Astrocyte (in vitro differentiated cells and primary cell): Measurements from ENCODE around the gene ADORA2A. TPM values are rescaled to one million over a fixed set of nuclear protein-coding genes. Genes with fewer than 3 reads are reported as not detected.

Experiments
- DNase-seq: peaks from one replicate; pipeline ENCODE4 v3.0.0-alpha.2; 2010; ENCODE audit warnings: low read depth
- FAIRE-seq: peaks from 2 replicates; lab custom pipeline; 2011; peaks lifted over from hg19 to GRCh38; lab: Jason Lieb, UNC
- H2AFZ ChIP-seq: 2 replicates; pipeline ENCODE4 v1.6.0; 2012; ENCODE audit warnings: low read depth, low read length, inconsistent platforms
- H3K27ac ChIP-seq: 2 replicates; pipeline ENCODE4 v1.5.1; 2011; ENCODE audit warnings: low read depth, low read length, inconsistent platforms
- H3K27me3 ChIP-seq: 2 replicates; pipeline ENCODE4 v1.6.0; 2011; ENCODE audit warnings: low read length, inconsistent platforms; ENCODE audit not compliant: insufficient read depth
- H3K36me3 ChIP-seq: 2 replicates; pipeline ENCODE4 v1.5.1; 2011; ENCODE audit warnings: low read length, inconsistent platforms; ENCODE audit not compliant: insufficient read depth
- H3K4me1 ChIP-seq: 2 replicates; pipeline ENCODE4 v1.5.1; 2011; ENCODE audit warnings: low read length, inconsistent platforms; ENCODE audit not compliant: insufficient read depth
- H3K4me2 ChIP-seq: 2 replicates; pipeline ENCODE4 v1.6.0; 2012; ENCODE audit warnings: low read length, inconsistent platforms
- H3K4me3 ChIP-seq: 2 replicates; pipeline ENCODE4 v1.5.1; 2011; ENCODE audit warnings: low read depth, mild to moderate bottlenecking, low read length, inconsistent platforms; ENCODE audit not compliant: insufficient read depth
- H3K79me2 ChIP-seq: 2 replicates; pipeline ENCODE4 v1.6.0; 2012; ENCODE audit warnings: mild to moderate bottlenecking, low read length, inconsistent platforms; ENCODE audit not compliant: insufficient read depth
- H3K9ac ChIP-seq: 2 replicates; pipeline ENCODE4 v1.6.0; 2012; ENCODE audit warnings: mild to moderate bottlenecking, low read length, inconsistent platforms
- H3K9me3 ChIP-seq: 2 replicates; pipeline ENCODE4 v1.5.1; 2012; ENCODE audit warnings: low read depth, mild to moderate bottlenecking, low read length, inconsistent platforms; ENCODE audit not compliant: insufficient read depth
- H4K20me1 ChIP-seq: 2 replicates; pipeline ENCODE4 v1.6.0; 2012; ENCODE audit warnings: low read length, inconsistent platforms; ENCODE audit not compliant: insufficient read depth
- H3K27ac Mint-ChIP-seq: one replicate; pipeline ENCODE4 v1.8.0; 2021; ENCODE audit warnings: mild to moderate bottlenecking, mixed read lengths; ENCODE audit not compliant: unreplicated experiment
- H3K27me3 Mint-ChIP-seq: one replicate; pipeline ENCODE4 v1.8.0; 2021; ENCODE audit warnings: low read depth, mixed read lengths; ENCODE audit not compliant: unreplicated experiment
- H3K36me3 Mint-ChIP-seq: one replicate; pipeline ENCODE4 v1.8.0; 2021; ENCODE audit warnings: low read depth, mixed read lengths; ENCODE audit not compliant: unreplicated experiment
- H3K4me1 Mint-ChIP-seq: one replicate; pipeline ENCODE4 v1.8.0; 2021; ENCODE audit warnings: low read depth, mixed read lengths; ENCODE audit not compliant: unreplicated experiment
- H3K4me3 Mint-ChIP-seq: one replicate; pipeline ENCODE4 v1.8.0; 2021; ENCODE audit warnings: mild to moderate bottlenecking, moderate library complexity, mixed read lengths; ENCODE audit not compliant: unreplicated experiment
- H3K9me3 Mint-ChIP-seq: one replicate; pipeline ENCODE4 v1.8.0; 2021; ENCODE audit warnings: mild to moderate bottlenecking, mixed read lengths; ENCODE audit not compliant: unreplicated experiment
- EZH2 ChIP-seq: IDR thresholded peaks from 2 replicates; pipeline ENCODE4 v1.6.1; 2012; ENCODE audit warnings: mild to moderate bottlenecking, low read length, inconsistent platforms; ENCODE audit not compliant: insufficient read depth
- total RNA-seq: library from RNA; stranded (reverse); gene quantifications from 2 replicates; pipeline ENCODE4 v1.2.1, GENCODE V29; 2021
- TF ChIP-seq, protein P1 (sequence below): IDR thresholded peaks from 2 replicates; pipeline ENCODE4 v1.5.1; 2011; ENCODE audit warnings: low read depth, mild to moderate bottlenecking, inconsistent platforms, low read length, moderate library complexity; ENCODE audit not compliant: insufficient read depth

The ADORA2A gene
- total RNA-seq, 1 donor from 2014 or later, result 3.9 TPM

GRCh38 chr22:24409707-24410106, 17.7 kb upstream of the ADORA2A start:
- Mint-ChIP-seq H3K36me3 (peaks cover 25% of the 10 kb centered on the region), H3K27ac (no peak overlapping the region), H3K27me3 (no peaks in the 10 kb centered on the region), H3K4me3 (no peak overlapping the region), H3K9me3 (no peaks in the 10 kb centered on the region), H3K4me1 (peaks cover 24% of the 10 kb centered on the region)
- peaks cover 4% of the 10 kb centered on the region for H3K36me3 ChIP-seq
- H3K4me2 ChIP-seq, result no peak overlapping the region
- H3K27ac ChIP-seq, result no peak overlapping the region
- no peaks in the 10 kb centered on the region for H3K27me3 ChIP-seq
- H3K9me3 ChIP-seq, result no peaks in the 10 kb centered on the region
- DNase-seq, result no peak
- H4K20me1 ChIP-seq, result peaks cover 42% of the 10 kb centered on the region
- H3K9ac ChIP-seq, result no peak overlapping the region
- H3K79me2 ChIP-seq, result peaks cover 5% of the 10 kb centered on the region
- no peak overlapping the region for H3K4me3 ChIP-seq
- TF ChIP-seq, protein P1, sequence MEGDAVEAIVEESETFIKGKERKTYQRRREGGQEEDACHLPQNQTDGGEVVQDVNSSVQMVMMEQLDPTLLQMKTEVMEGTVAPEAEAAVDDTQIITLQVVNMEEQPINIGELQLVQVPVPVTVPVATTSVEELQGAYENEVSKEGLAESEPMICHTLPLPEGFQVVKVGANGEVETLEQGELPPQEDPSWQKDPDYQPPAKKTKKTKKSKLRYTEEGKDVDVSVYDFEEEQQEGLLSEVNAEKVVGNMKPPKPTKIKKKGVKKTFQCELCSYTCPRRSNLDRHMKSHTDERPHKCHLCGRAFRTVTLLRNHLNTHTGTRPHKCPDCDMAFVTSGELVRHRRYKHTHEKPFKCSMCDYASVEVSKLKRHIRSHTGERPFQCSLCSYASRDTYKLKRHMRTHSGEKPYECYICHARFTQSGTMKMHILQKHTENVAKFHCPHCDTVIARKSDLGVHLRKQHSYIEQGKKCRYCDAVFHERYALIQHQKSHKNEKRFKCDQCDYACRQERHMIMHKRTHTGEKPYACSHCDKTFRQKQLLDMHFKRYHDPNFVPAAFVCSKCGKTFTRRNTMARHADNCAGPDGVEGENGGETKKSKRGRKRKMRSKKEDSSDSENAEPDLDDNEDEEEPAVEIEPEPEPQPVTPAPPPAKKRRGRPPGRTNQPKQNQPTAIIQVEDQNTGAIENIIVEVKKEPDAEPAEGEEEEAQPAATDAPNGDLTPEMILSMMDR, result no peak
- no peak for TF ChIP-seq EZH2
- peaks cover 17% of the 10 kb centered on the region for H3K4me1 ChIP-seq
- FAIRE-seq, result no peak
- H2AFZ ChIP-seq, result no peak overlapping the region

DNA sequence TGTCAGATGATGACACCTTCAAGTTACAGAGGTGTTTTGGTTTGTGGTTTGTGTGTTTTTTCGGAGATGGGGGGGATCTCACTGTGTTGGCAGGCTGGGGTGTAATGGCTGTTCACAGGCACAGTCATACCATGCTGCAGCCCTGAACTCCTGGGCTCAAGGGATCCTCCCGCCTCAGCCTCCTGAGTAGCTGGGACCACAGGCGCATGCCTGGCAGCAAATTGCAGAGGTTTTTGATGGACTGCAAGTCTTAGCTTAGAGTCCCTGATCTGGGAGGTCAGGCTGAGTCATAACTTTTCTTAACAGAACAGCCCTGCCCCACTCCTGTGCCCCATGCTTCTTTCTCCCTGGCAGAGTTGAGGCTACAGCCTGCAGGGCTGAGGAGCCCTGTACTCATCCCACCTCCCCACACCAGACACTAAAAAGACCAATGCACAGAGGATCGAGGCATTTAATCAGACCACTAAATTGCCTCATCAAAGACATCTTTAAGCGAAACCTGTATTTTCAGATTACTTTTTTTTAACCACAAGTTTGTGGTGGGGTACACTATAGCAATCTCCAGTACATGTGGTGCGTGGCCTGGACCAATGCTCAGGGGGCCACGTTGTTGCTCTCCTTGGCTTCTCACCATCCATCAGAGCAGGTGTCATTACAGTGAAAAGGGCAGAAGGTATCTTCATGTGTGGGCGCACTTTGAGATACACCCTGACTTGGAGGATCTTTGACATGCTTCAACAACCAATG, 17.1 kb upstream of the ADORA2A start:
- TF ChIP-seq, protein P1, result no peak
- TF ChIP-seq EZH2, result no peak
- Histone ChIP-seq H3K27me3 (no peaks in the 10 kb centered on the region), H3K79me2 (peaks cover 5% of the 10 kb centered on the region), H3K9me3 (no peaks in the 10 kb centered on the region), H3K4me1 (peaks cover 17% of the 10 kb centered on the region), H2AFZ (no peak overlapping the region), H3K36me3 (peaks cover 5% of the 10 kb centered on the region), H3K27ac (no peak overlapping the region), H3K9ac (no peak overlapping the region), H3K4me3 (no peak overlapping the region), H3K4me2 (no peak overlapping the region), H4K20me1 (peaks cover 42% of the 10 kb centered on the region)
- DNase-seq (peak; percentile 34), FAIRE-seq (no peak)
- H3K4me1 Mint-ChIP-seq, result peaks cover 24% of the 10 kb centered on the region
- no peak overlapping the region for H3K4me3 Mint-ChIP-seq
- no peak overlapping the region for H3K27ac Mint-ChIP-seq
- H3K36me3 Mint-ChIP-seq, result peaks cover 24% of the 10 kb centered on the region
- no peaks in the 10 kb centered on the region for H3K27me3 Mint-ChIP-seq
- no peaks in the 10 kb centered on the region for H3K9me3 Mint-ChIP-seq
